Stimulated activated CD8-positive, alpha-beta memory T cell treated with anti-CD3 and anti-CD28 coated beads, Interleukin-4, amount 100 ng/mL, for 1 hour (primary cell): Measurements from ENCODE around the gene NPVF.

Experiments used
- DNase-seq, 2 donors: peaks; one replicate each; pipeline ENCODE4 v3.0.0-alpha.2; 2020; ENCODE audit warnings: low read depth in 2 of 2, low spot score in 1 of 2

Gene NPVF, protein sequence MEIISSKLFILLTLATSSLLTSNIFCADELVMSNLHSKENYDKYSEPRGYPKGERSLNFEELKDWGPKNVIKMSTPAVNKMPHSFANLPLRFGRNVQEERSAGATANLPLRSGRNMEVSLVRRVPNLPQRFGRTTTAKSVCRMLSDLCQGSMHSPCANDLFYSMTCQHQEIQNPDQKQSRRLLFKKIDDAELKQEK

DNA sequence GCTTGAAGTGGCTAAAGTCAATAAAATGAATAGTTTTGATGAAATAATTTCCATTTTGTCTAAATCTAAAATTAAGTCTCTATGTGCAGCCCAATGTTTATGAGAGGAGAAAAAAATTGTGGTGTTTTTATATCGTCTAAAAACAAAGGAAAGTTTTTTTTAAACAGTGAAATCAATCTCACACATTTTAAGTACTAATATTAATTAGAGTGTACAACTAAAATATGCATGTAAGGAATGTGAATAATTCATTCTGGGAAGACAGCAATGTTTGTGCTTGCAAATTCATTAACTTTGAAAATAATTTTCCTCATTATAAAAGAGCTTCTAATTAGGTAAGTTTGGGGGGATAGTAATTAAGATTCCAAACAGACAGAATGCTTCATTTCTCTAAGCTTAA lies at the start of gene NPVF:
Gene NPVF (minus strand): TSS at position 101 of the 400 bp plus-strand sequence. CDS start 47 bp downstream, at position 54.
- no peak for DNase-seq

DNA sequence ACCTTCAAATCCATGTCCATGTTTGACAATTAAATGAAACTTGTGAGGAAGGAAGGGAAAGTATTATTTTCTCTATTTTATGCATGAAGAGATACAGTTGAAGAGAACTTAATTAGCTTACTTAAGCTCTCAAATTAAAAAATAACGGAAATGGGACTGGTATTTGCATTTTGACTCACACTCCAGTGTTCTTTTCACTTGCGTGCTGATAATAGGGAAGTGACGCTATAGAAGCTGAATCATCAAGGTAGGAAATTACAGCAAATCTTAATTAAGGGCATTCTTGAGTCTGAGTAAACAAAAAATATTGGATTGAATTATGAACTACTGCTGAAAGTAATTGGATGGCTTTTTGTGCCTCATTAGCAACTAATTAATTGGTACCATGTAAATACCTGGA lies 44.0 kb upstream of the NPVF start:
- no peak for DNase-seq

DNA sequence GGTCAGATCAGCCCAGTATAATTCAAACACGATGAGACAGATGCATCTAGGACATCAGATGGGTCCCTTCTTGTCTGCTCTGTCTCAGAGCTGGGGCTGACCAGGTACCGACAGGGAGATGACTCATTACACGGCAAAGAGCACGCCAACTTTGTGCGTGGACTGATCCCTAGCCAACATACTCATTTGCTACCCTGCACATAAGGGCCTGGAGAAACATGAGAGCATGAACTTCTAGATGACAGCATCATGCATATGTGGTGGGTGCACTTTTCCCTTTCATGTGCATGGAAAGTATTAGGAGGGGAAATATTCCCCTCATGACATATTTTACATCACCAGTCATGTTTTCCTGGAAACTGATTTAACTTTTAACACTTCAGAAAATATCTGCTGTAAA lies 35.1 kb upstream of the NPVF start:
- no peak for DNase-seq

DNA sequence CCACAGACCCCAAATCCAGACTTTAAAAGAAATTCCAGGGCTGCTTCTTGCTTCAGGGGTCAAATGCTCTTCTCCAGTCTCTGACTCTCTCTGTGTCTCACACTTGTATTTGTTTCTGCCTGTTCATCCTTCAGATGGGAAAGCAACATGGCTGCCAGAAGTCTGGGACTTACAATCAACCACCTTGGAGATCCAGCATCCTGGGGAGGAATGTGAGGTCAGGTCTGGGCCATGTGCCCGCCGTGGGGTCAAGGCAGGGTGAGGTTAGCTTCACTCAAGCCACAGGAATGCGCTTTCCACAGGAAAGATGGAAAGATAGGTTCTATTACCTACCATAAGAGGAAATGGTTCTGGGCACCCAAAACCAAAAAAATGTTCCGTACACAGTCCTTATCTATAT lies 34.3 kb upstream of the NPVF start:
- no peak for DNase-seq

DNA sequence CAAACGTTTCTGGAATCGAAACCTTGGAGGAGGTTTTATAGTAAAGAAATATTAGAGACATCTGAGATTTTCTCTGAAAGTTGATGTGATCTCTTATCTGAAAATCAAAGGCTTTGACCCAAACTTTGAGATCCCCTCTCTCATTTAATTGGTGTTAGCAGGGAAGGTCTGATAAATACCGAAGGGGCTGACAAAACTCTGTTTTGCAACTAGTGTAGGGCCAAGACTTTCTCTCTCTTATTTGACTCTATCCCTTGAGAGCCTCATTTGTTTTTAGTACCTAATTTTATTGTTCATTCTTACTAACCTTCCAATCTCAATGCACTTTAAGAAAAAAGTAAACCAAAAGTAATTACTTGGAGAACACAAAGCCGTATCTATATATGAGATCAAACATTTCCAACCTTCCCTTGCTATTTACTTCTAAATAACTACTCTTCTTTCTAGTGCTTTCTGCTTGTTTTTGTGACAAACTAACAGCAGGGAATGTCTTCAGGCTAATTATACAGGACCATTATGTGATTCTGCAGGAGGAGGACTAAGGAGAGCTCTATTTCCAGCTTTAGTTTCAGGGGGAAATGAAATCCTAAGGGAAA lies 33.4 kb upstream of the NPVF start:
- no peak for DNase-seq

DNA sequence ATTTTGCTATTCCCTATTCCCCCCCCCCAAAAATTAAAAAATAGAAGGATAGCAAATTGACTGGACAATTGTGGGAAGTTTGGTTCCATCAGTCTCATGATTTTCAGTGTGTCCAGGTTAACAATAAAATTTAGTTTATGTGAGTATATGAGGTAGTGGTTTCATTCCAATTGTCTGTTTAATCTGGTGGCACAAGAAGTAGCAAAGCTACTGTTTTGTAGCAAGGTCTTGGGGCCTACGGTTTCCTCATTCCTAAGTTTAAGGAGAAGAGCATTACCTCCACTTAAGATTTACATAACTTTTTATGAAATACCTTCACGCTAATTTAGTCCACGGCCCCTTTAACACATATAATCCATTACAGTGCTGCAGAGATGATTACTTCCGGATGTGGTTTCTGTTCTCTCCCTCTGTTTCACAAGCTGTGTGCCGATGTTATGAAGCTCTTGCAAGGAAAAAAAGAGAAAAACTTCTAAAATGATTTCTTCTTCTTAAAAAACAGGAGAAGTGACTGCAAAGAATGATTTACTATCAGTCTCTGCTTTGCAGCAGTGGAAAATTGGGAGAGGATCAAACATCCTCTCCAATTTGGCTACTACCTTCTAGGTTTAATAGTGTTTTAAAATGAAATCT lies 32.7 kb upstream of the NPVF start:
- no peak for DNase-seq

DNA sequence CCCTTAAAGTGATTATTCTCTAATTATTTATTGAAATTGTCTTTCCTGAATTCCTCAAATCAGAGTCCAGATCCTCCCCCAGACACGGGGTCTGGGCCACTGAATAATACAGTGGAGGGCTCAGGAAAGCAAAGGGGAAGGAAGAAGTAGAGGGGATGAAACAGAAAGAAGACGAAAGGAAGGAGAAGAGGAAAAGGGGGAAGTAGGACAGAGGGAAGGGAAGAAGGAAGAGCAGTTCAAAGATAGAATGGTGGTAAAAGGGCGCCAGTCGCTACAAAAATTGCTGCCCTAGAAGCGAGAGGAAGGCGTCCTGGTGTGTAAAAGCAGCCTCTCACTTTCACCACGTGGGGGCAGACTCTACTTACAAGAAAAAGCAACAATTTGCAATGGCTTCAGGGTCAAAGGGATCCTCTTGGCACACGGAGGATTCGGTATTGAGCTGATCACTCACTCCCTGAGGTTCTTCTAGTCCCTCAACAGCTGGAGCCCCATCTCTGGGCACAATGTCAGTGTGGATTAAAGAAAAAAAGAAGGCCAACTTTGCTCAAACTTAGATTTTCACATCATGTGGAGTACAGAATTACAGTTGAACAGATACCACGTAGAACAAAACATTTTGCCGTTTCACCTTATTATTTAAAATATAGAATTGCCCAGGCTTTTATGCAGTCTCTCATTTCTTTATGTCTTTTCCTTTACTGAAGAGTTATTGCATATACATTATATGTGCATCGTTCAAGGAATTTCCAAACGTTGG lies 31.4 kb upstream of the NPVF start:
- peak; percentile 18 to 41 for DNase-seq

DNA sequence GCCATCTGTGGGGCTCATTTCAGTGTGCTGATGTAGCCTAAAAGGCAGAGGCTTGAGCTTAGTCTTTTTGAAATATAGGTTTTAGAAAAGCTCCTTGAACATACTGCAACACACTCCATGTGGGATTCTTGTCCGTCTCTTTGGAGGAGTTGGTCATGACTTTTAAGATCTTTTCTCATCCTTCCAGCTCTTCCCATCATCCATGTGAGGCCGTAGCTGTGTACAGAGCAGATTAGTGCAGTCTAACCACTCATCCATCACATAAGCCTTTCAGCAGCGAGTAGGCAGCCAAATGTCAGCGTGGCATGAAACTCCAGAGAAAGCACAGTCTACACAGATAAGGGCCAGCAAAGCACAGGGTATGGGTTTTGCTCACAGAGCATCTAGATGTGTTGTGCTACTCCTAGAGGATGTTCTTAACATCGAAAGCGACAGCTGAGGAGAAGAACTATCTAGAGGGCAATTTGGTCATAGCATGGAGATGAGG lies 28.1 kb upstream of the NPVF start:
- no peak for DNase-seq

DNA sequence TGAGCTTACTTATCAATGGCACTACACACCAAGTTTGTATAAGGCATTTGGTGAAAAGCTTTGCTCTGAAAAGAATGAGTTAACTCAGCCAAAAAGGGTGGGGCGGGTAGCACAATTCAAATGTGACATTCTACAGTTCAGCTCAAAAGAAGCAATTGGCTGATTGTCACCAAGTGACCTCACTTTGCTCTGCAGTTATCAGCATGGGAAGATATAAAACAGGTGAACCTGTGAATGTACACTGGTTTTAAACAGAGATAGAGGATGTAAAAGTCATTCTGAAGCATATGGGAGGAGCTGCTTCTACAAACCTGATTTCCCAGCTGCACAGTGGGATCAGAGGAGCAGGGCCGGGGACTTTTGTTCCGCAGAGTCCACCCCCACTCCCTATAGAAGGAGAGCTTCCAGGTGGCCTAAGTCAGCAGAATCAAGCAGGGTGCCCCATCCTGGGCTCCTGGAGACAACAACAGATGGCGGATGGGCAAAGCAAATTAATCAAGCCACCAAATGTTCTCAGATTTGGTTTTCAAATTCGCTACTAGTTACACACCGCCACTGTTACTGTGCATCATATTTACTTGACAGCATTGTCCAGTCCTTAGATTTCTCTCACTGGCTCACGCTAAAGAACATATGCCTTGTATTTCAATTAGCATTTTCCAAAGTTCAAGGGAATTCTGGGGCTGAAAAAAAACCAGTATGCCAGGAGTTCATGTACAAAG lies 27.5 kb upstream of the NPVF start:
- no peak for DNase-seq

DNA sequence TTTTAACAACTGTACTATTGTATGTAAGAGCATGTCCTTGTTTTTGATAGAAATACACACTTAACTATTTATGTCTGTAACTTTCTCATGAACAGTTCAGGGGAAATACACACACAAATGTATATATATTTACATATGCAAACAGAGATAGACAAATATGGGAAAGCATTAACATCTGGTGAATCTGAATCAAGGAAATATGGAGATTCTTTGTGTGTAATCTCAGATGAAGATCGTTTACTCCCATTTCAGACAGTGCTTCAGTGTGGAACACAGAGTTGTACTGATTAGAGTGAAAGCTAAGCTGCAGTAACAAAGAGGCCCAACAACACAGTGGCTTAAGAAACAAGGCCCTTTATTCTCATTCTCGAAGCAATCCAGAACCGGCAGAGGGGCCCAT lies 26.3 kb upstream of the NPVF start:
- no peak for DNase-seq

DNA sequence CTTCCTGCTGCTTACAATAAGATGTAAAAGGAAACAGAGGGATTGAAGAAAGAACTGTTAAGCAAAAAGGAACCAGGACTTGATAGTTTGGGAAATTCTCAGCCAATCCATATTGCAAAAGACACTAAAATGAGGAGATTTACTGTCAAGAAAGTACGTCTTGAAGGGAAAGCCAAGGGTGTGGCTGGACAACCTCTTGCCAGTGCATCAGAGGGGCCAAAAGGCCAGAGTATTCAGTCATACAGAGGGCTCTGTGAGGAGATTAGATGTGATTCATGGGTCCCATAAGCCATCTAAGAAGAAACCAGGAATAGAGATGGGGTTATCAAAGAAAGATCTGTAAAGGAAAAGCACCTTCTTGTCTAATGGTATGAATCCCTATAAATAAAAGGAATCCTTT lies 25.4 kb upstream of the NPVF start:
- DNase-seq: no peak

DNA sequence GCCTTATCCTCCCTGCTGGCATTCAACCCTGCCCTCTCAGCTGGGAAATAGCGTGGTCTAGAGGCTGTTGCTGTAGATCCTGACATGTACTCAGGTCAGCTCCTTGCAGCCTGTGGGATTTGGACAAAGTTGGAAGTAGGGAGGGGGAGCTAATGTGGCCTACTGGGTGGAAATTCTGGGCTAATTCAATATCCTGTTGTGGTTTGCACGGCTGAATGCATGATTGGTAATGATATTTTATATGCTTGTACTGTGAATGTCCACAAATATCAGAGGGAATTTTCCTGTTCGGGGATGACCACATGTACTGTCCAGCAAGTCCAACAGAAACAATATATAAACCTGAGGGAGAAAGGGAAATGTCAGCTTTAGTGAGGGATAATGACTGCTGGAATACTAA lies 22.1 kb upstream of the NPVF start:
- DNase-seq: no peak

DNA sequence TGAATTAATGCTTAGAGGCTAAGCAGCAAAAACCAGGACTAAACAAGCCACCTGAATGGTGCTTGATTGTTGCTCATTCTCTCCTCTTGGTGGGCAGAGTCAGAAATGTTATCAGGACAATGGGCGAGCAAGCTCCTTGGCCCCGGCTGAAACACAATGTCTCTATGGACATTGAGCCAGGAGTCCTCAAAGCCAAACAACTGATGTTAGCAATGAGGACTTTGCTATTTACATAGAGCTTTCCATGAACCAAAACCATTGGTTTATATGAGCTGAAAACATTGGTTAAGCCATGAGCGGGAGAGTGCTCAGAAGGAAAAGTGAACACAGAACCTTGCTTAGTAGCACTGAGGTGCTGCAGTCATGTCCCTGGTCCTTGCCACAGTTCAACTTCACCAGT lies 21.5 kb upstream of the NPVF start:
- DNase-seq: no peak

DNA sequence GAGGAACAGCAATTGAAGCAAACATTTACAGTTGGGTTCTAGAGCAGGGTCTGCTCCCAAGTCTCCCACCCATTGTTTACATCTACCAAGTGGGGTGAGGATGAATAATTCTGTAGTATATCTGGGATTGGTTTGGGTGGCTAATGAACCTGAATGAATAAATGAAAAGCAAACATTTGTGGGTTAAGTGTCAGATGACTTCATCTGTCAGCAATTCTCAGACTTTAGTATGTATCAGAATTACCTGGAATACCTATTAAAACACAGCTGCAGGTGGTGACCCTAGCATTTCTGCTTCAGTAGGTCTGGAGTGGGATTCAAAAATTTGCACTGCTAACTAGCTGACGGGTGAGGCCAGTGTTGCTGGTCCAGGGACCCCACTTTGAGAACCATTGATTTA lies 18.0 kb upstream of the NPVF start:
- no peak for DNase-seq

DNA sequence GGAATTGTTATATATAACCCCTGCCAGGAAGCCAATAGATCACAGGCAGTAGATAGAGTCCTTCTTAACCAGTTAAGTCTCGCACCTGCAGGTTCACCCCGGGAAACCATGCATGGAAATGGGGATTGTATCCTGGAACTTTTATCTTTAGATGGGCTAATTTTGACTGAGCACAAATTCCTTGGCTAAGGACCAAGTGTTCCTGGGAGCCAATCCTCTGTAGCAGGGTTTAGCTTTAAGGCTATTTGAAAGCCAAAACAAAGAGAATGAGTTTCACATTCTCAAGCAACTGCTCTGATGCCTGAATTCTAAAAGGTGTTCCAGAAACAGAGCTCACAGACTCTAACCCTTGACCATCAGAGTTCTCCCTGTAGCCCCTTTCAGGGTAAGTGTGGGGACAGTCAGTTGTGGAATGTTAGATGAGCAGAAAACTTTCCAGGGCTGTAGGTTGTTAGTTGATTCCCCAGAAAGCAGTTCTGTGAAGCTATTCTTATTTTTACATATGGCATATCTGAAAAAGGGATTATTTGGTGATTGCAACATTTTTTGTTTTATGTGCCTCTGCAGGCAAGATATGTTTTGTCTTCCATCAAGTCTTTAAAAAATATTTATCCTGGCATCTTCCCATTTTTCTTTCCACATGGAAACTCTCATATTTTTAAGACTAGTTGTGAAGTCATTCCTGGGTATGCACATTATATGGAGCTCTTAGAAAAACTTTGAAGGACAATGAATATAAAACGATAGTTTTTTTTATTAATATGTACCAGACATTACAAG lies 16.2 kb upstream of the NPVF start:
- DNase-seq: no peak

DNA sequence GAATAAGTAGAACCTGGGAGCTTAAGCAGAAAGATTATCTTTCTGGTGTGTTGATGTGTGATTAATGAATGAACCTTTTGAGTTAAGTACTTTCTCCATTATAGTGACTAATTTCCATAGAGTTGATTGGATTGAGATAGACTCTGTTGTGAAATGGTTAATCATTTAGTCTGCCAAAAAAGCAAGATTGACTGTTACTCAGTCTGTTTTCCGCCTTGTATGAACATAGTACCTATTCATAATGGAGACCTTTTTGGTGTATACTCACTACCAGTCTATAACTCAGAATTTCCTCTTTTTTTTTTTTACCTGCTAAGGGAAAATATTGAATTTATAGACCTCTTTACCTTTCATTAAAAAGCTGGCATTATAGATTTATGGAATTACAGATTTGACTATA lies 14.4 kb upstream of the NPVF start:
- DNase-seq: no peak

DNA sequence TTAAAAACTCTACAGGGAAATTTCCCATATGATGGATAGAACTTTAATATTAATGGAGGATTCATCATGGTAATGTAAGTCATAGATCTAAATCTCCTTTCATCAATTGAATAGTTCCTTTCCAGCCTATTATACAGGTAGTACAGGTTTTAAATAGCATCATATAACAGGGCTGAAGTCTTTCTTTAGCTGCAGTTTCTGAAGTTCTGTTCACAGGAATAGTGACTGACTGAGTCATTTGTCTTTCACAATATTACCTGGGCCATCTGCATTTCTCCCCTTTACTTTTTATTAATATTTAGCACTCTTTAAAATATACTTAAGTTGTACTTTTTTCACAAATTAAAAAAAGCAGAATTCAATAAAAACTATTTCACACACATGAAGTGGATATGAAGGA lies 12.6 kb upstream of the NPVF start:
- no peak for DNase-seq

DNA sequence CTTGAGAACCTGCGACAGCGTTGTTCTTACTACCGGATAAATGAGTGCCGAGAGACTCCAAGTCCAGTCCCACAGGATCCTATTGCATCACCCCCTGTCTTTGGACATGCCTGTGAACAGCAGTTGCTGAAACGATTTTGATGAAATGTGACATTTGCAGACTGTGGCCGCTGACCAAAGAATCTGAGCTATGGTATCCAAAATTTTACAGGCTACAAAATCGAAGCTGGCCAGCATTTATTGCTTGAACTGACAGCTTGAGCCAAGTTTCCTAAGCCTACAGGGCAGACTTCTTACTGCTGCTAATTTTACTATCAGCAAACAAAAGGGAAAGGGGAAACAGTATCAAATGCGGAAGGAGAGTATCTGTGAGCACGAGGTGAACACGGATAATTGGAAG lies 12.1 kb upstream of the NPVF start:
- DNase-seq: no peak

DNA sequence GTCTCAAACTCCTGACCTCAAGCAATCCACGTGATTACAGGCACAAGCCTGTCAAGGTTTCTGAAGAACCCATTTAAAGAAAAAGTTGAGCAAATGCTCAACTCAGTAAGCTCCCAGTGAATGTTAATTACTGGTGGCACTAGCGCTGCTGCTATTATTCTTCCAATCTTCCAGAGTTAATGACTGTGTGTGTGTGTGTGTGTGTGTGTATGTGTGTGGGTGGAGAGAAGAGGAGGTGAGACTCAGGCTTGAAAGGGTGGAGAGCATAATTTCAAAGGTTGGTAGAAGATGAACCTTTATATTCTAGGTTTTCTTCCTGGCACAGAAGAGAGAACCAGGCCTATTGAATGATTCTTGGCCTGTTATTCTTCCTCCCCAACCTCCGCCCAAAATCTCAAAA lies 11.6 kb upstream of the NPVF start:
- DNase-seq: no peak

DNA sequence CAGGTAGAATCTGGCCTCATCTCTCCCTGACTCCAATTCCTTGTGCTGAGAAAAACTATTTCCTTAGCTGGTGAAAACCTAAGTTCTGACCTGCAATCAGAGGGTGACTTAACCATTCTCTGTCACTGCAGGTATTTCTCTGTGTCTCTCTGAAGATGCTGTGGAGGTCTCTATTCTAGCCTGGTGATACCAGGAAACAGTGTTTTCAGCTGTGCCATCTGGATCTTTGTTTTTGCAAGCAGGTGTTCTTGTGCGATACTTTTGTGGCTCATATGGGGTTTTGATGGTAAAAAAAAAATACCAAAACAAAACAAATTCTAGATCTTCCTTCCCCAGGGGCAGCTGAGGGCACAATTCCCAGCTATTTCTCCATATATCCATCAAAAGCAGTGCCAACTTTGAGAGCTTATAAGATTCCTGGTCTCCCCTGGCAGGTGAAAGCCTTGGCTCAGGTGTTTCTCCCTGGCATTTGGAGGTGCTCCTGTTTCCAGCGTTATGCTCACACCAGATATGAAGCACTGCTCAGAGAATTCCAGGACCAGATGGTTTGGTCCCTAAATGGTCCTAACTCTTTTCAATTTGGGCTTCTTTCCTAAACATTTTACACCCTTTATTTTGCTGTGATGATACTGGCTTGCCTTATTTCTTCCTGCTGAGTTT lies 9.9 kb upstream of the NPVF start:
- no peak for DNase-seq
